RKO (cell line): ENCODE measurements around the gene SRGAP1.
"Not testable (repeated sequence)": the region's sequence is repeated elsewhere in the genome, so short reads cannot be mapped to it uniquely, and the experiment has no call there.

ENCODE experiments used
- DNase-seq: peaks from one replicate; pipeline ENCODE4 v3.0.0-alpha.2; 2016; ENCODE audit warnings: low spot score

SRGAP1 gene

DNA sequence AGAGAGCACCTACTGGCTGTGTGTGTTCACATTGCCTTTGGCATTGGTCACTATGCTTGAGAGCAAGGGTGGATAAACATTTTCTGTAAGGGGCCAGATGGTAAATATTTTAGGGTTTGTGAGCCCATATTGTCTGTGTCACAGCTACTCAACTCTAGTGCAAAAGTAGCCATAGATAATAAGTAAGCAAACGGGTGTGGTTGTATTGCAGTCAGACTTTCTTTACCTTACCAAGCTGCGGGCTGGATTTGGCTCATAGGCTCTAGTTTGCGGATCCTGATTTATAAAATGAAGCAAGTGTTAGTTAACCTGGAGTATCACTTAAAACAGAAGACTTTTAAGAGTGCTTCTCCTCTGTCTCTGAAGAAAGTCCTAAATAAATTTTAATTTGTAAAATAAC lies 208.6 kb downstream of the SRGAP1 start:
- no peak for DNase-seq

DNA sequence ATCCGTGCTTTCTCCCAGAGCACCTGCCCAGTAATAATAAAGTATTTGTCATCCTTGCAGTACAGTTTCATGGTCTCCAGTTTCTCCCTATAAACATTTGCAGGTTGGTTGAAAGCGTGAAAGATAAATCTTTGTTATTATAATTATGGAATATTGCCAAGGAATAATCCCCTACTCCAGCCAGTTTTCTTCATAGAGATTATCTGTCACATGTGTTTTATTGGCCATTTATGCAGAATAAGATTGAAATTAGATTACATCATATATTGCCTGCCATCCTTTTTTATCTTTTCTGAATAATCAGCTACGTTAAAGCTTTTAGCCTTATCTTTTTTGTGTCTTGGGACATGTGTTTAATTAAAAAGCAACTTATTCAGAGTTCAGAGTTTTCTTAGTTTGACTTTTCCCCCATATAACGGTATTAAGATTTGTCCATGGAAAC lies 209.6 kb downstream of the SRGAP1 start:
- no peak for DNase-seq

DNA sequence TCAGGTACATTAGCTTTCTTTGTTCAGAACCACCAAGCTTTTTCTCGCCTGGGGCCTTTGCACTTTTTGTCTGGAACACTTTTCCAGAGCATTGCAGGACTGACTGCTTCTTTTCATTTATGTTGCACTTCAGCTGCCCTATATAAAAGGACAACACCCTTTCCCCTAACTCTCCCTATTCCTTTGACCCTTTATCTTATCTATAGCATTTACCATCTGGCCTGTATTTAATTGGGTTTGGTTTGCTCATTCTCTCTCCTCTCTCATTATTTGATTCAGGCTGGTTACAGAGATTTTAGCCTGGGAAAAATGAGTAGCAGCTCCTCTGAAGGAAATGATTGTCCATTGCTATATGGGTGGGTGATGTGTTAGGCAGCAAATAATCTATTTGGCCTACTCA lies 212.2 kb downstream of the SRGAP1 start:
- no peak for DNase-seq

DNA sequence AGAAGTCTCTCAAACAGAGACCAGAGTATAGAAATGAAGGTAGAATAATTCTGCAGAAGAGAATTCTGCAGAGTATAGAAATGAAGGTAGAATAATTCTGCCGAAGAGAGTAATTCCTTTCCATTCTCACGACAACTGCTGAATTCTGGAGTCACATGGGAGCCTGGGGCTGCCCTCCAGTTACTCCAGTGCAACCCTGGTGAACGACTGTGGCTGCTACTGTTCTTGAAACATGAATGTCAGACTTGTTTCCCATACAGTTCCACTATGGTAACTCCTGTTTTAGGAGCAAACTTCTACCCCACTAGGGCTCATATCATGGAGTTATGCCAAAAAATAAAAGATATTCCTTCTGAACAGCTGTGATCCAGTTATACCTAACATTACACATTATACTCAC lies 213.2 kb downstream of the SRGAP1 start:
- no peak for DNase-seq

DNA sequence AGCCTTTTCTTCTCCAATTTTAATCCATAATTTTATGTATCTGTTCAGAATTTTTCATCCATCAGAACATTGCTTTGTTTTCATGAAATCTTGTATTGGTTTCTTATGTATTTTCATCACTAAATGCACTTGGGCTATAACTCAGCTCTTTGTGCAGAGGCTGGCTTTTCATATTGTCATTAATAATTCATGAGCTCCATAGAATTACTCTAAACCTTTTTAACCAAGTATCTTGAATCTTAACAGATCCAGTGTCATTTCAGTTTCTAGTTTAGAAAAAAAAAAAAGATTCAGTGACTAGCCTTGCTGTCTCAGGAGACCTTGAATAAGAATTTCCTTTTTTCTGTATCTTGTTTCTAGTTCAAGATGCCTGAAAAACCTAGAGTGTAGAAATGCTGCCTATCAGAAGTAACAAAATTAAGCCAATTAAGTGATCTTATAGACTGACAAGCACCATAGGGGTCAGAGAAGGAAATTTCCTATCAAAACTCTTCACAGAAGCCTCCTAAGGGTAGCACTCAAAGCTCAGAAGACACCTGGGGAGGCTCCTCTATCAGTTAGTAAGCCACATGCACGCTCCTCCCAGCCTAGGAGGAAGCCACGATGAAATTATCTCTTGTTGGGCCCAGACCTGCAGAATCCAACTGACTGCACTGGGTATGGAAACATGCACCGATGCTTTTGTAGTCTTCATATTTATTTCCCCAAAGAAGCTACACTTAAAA lies 214.2 kb downstream of the SRGAP1 start:
- DNase-seq = no peak

DNA sequence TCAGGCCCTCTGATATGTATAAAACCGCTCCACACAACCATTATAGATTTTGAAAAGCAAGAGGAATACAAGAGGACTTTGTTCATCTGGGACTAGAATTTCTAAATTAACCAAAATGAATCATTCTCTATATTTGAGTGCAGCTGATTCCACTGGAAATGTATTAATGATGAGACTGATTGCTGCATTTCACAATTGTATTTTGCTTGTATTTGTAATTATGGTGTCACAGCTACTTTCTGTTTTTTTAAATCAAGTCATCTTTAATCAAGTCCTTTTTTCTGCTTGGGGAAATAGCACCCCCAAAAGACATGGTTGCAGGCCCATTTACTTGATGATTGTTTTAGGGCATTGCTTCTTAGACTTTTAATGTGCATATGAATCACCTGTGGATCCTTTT lies 215.2 kb downstream of the SRGAP1 start:
- no peak for DNase-seq

DNA sequence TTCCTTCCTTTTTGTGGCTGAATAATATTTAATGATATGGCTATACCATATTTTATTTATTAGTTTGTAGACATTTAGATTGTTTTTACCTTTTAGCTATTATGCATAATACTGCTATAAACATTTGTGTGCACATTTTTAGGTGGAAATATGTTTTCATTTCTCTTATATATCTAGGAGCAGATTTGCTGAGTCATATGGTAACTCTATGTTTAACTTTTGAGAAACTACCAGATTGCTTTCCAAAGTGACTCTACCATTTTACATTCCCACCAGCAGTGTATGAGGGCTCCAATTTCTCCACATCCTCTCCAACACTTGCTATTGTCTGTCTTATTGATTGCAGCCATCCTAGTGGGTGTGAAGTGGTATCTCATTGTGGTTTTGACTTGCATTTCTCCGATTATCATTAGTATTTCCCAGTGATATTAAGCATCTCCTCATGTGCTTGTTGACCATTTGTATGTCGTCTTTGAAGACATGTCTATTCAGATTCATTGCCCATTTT lies 217.4 kb downstream of the SRGAP1 start:
- DNase-seq = no peak

DNA sequence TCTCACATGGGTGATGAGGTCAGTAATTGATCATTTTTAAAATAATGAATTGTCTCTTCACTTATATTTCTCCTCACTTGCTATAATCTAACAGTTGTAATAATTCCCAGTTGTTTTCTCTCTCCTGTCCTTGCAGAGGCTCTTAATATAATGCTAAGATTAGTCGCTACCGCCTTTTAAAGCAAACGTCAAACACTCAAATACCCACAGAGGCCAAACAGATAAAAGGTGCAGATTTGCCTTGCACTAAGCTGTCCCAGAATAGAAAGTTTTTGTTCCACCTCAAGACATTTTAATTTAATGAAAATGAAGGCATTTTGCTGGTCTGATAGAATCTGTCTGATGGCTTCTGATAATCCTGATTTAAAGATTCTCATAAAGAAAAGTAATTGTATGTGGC lies 218.6 kb downstream of the SRGAP1 start:
- no peak for DNase-seq

DNA sequence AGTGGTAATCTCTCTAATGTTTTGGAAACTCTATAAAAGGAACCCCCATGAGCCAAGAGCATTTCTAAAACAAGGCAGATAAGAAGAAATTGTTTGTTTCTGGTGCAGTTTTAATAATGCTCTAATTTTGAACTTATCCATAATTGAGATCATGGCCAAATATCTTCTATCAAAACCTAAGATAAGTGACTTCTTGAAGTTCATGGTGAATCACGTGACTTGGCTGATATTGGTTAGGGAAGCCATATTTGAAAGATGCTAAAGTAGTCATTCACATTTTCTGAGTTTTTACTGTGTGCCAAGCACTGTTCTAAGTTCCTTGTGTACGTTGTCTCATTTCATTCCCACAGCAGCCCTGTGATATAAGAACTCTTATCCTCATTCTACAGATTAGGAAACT lies 219.7 kb downstream of the SRGAP1 start:
- DNase-seq = no peak

DNA sequence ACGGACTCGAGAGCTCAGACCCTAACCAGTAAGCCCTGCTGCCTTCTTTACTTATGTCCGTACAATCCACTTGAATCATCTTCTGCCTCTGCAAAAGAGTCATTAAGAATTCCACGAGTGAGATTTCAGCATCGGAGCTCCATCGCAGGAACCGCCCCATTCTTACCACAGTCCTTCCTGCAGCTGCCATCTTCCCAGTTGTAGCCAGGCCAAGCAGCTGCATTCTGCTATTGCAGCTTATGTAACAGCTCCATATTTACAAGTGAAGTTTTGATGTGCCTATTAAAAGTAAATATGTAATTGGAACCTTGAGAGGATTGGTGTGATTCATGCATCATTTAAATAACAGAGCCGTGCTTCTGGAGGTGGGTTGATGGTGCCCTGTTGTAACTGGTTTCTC lies 220.2 kb downstream of the SRGAP1 start:
- DNase-seq = no peak

DNA sequence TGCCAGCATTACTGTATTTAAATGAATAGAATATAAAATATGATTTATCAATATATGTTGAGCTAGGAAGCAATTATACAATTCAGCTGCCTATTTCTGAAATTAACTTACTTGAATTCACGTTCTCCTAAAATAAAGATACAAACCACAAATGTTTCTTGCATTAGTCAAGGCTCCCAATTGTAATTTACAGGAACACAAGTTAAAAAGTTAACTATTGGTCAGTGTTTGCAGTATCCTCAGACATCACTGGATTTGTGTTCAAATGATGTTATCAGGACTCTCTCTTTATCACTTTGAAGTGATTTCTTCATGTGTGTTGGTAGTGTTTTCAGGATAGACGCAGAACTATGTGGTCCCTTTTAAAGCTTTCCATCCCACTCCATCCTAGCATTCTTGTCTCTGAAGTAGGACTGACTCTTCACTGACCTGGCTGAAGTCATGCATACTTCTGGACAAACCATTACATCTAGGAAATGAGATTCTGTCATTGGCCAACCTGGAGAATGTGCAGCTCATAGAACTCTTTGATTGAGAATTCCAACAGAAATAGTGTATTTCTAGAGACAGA lies 221.5 kb downstream of the SRGAP1 start:
- no peak for DNase-seq

DNA sequence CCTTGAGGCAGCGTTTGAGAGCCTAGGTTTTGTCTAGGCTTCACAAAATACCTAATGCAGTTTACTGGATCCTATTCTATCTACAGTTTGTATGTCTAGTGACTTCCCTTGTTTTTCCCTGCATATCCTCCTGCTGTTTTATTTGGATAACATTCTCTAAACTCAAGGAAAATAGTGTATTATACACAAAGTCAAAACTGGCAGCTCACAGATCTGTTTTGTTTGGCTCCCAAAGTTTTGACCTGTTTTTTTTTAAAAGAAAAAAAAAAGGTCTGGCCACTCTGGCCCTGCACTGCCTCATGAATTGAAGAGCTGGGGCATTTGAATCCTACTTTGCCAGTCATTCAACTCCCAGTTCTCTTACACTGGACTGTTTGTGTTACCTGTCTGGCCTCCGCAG lies 222.3 kb downstream of the SRGAP1 start:
- DNase-seq = no peak

DNA sequence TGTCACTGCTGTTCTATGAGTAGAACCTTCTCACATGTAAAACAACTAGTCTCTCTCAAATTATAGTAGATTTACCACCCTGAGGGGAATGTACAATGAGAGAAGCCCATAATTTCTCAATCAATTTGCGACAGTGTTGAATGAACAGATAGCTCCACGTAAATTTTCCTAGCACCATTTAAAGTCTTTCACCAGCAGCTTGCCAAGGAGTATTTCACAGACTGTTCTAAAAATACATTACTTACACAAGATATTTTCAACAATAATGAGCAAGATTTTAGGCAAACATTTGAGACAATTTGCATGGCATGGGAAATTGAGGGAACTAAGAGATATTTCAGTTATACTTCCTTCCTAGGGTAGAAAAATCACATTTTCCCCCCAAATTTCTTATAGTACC lies 226.0 kb downstream of the SRGAP1 start:
- no peak for DNase-seq

DNA sequence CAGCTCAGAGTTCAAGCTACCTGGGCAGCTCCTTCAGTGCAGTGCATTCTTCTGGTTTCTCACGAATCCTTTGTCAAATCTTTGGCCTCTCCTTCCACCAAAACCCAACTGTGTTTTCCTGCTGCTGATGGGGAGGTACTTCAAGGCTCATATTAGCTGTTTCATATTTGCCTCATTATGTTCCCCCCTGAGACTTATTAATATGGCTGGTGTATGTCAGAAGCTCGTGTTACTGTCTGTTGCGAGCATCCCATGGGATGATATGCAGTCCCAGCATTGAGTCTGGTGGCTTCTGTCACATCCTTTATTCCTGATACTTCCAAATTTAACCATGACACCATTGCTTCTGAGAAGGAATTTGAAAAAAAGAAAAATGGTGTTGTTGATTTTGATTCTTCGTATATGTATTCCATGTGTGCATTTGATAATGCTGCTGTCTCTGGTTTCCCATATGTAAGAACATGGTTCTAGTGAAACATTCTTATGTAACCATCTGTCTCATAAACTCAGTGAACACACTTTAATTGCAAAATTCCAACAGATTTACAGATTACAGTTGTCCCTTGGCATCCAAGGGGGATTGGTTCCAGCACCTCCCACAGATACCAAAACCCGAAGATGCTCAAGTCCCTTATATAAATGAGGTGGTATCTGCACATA lies 228.5 kb downstream of the SRGAP1 start:
- no peak for DNase-seq

DNA sequence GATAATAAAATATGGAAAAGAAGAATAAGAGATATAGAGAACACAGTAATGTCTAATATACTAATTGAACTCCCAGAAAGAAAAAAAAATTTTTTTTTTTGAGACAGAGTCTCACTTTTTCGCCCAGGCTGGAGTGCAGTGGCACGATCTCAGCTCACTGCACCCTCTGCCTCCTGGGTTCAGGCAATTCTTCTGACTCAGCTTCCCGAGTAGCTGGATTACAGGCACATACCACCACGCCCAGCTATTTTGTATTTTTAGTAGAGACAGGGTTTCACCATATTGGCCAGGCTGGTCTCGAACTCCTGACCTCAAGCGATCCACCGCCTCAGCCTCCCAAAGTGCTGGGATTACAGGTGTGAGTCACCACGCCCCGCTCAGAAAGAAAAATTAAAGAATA lies 232.1 kb downstream of the SRGAP1 start:
- not testable (repeated sequence) for DNase-seq

DNA sequence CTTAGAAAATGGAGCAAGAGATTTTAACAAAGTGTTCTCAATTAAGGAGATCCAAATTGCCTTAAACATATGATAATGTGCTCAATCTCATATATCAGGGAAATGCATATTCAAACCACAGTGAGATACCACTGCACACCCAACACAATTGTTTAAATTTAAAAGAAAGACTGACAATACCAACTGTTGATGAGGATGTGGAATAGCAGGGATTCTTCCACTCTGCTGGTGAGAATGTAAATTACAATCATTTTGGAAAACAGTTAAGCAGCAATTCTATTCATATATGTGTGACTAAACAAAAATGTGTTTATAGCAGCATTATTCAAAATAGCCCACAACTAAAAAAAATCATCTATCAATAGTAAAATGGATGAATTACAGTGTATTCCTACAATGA lies 233.4 kb downstream of the SRGAP1 start:
- DNase-seq = peak; percentile 44

DNA sequence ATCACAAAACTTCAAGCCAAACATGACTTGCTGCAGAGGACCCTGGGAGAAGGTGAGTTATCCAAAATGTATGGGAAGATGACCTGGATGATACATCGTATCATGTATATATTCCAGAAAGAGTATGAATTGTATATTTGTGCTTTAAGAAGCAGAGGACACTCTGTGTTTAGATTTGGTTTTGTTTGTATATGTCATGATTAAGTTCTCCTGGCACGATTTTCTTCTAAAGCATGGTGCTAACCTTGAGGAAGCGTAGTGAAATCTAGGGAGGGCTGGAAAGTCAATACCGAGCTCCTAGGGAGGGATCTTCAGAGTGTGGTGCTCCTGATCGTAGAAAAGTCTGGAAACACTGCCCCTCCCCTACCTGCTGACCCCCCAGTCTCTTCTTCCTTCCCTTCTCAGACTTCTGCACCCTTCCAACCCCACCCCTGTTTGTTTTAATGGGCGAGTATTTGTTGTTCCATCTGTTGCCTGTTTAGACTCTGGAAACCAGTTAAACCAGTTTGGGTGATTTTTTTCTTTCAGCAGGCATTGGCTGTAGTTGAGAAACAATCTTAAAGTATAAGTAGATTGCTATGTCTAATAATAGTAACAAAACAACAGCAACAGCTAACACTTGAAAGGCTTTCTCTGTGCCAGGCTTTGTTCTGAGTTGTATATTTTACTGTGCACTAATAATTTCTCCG lies 236.0 kb downstream of the SRGAP1 start:
- no peak for DNase-seq

DNA sequence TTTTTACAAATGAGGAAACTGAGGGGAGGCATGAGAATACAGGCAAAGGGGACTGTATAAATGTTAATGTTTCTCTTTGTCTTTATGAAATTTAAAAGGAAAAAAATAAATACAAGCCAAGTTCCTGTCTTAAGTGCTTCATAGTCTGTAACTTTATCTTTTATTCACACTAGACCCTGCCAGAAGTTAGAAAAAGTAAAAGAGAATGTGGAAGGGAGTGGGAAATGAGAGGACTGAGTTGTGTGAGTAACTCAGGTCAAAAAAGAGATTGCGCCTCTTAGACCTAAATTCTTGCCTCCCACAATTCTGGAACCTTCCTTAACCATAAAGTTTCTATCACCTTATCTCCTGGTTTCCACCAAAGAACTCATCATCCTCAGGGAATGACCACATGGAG lies 236.5 kb downstream of the SRGAP1 start:
- DNase-seq = no peak

DNA sequence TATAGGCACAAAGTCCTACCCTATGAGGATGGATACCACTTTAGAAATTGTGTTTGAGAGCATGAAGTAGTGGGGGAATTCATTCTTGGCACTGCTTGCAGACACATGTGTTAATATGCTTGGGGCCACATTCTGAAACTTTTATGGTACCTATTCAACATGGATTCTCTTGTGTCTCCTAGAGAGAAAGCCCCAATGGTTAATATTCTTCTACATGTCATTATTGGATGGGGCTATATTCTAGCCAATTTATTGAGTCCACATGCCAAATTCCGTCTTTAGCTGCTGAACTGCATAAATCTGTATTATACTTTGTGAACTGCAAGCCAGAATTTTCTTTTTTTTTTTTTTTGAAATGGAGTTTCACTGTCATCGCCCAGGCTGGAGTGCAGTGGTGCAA lies 237.6 kb downstream of the SRGAP1 start:
- no peak for DNase-seq

DNA sequence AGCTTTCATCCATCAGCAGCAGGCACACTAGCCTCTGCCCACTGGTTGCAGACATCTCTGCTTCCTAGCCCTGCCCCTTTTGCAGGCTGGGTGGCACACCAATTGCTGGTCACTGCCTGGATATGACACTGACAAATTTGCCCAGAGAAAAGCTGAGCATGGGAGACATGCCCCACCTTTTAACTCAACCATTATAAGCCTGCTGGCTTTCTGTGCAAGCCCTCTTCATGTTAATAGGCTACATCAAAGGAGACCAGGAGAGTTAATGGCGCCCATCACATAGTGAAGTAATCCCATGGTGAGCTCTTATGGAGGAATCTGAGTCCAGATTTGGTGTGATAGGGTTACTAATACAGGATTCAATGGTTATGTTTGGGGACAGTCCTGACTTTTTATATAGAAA lies 238.4 kb downstream of the SRGAP1 start:
- DNase-seq = no peak

DNA sequence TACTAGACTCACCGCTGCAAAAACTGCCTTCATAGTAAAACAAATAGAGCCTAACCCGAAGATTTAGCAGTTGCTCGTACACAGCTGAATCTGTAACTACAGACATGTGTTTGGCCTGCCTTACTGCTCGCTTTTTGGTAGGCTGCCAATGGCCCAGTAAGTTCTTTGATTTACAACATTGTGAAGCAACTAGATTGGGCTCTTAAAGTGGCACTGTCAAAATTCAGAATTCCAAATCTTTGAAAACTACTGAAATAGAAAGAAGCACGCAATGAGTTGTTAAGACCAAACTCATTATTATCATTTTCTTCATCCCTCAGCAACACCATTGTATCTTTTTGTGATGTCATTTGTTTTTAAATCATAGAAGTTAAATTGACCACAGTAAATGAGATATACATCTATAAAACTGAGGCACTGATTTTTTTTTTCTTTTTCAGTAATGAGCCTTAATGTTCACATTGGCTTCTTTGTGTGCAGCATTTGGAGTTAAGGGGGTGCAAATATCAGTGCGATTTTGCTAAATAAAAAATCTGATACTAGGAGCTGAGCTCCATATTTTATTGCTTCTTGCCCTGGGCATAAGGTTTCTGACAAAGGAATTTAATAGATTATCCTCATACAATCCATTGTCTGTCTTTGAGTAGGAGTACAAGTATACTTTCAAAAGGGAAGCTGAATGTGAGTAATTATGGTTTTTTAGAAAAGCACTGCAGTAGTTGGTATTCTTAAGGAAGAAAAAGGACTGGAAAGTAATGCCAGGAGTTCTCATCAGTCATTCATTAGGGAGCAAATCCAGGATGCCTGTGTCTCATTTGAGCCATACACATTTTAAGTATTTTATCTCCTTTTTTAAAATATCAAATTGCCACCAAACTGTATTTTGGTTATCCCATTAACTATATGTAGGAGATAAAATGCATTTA lies 239.0 kb downstream of the SRGAP1 start:
- DNase-seq = no peak

DNA sequence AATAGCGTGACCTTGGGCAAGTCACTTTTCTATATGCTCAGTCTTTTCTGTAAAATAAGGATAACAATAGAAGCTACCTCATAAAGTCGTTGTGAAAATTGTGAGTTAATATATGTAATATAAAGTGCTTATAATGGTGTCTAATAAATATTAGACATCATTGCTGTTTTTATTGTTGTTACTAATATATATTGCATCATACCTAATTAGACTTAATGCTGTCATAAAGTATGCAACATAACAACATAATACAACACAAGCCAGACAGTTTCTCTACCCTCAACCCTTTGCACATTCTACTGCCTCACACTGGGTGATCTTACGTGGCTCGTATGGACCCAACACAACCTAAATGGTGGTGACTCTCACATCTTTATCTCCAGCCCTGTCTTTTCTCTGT lies 240.7 kb downstream of the SRGAP1 start:
- no peak for DNase-seq
